GM12878 (cell line): Measurements from ENCODE around the gene AGTRAP.

Experiments used
- BACH1 ChIP-seq: fragments of 450-650 bp; IDR thresholded peaks from 2 replicates; pipeline ENCODE4 v1.6.1; 2017; ENCODE audit warnings: mild to moderate bottlenecking, borderline replicate concordance
- CHD1 ChIP-seq: IDR thresholded peaks from 2 replicates; pipeline ENCODE4 v1.6.1; 2012; ENCODE audit warnings: low read depth, low read length, improper control_type of control experiment
- CTCF ChIP-seq, 3 experiments: IDR thresholded peaks in 2 of 3; conservative IDR thresholded peaks in 1 of 3; 2 replicates each; pipeline ENCODE4 v1.5.1; 2011; ENCODE audit warnings: low read depth in 3 of 3, low read length in 3 of 3, mild to moderate bottlenecking in 3 of 3, control low read depth in 2 of 3, moderate library complexity in 2 of 3, inconsistent platforms in 1 of 3, mixed read lengths in 1 of 3; ENCODE audit not compliant: control insufficient read depth in 2 of 3, insufficient read depth in 1 of 3; ENCODE audit errors: extremely low read depth in 1 of 3
- EZH2 ChIP-seq: IDR thresholded peaks from 2 replicates; pipeline ENCODE4 v1.6.1; 2012; ENCODE audit warnings: low read depth, mild to moderate bottlenecking, control low read depth, inconsistent platforms, low read length, borderline replicate concordance; ENCODE audit not compliant: control insufficient read depth
- HDGF ChIP-seq: fragments of 450-650 bp; IDR thresholded peaks from 2 replicates; pipeline ENCODE4 v1.6.1; 2016; ENCODE audit warnings: antibody characterized with exemption
- POLR2AphosphoS5 ChIP-seq: IDR thresholded peaks from 2 replicates; pipeline ENCODE4 v1.6.1; 2011; ENCODE audit warnings: mild to moderate bottlenecking, low read length, inconsistent platforms
- RAD21 ChIP-seq: IDR thresholded peaks from 2 replicates; pipeline ENCODE4 v1.6.1; 2011; ENCODE audit warnings: mild to moderate bottlenecking, low read depth, low read length, moderate library complexity; ENCODE audit not compliant: insufficient read depth
- REST ChIP-seq: IDR thresholded peaks from 2 replicates; pipeline ENCODE4 v1.6.1; 2012; ENCODE audit warnings: mild to moderate bottlenecking, low read depth, low read length
- SMAD1 ChIP-seq: fragments of 450-650 bp; IDR thresholded peaks from 2 replicates; pipeline ENCODE4 v1.6.1; 2018; ENCODE audit warnings: mild to moderate bottlenecking, low read depth; ENCODE audit not compliant: partially characterized antibody
- TAF1 ChIP-seq: IDR thresholded peaks from 2 replicates; pipeline ENCODE4 v1.6.1; 2011; ENCODE audit warnings: mild to moderate bottlenecking, low read depth, low read length, borderline replicate concordance
- ZBTB40 ChIP-seq: fragments of 450-650 bp; IDR thresholded peaks from 2 replicates; pipeline ENCODE4 v1.6.1; 2016; ENCODE audit warnings: mild to moderate bottlenecking, moderate library complexity, borderline replicate concordance

- TF ChIP-seq HDGF = no peak
- TF ChIP-seq RAD21 = no peak
- no peak for TF ChIP-seq TAF1
- TF ChIP-seq CTCF (IDR thresholded peaks at IDR 0.05 in 2 of 3, conservative IDR thresholded peaks at IDR 0.05 in 1 of 3; ENCODE audit: control insufficient read depth in 2 of 3, extremely low read depth in 1 of 3, insufficient read depth in 1 of 3, low read depth in 3 of 3, low read length in 3 of 3) = no peak
- TF ChIP-seq BACH1 = no peak
- no peak for TF ChIP-seq CHD1
- no peak for TF ChIP-seq POLR2AphosphoS5
- TF ChIP-seq SMAD1 = no peak
- TF ChIP-seq EZH2 = no peak
- TF ChIP-seq ZBTB40 = no peak
- no peak for TF ChIP-seq REST
Measured at GRCh38 chr1:11731691-11732283, 4.1 kb upstream of the AGTRAP start.
